Stimulated activated CD4-positive, alpha-beta T cell treated with anti-CD3 and anti-CD28 coated beads, Interleukin-15, amount 100 ng/mL, for 24 hours (primary cell): ENCODE data around the gene WDR19.

Experiments
- DNase-seq: peaks from one replicate; pipeline ENCODE4 v3.0.0-alpha.2; 2020

The WDR19 gene

DNA sequence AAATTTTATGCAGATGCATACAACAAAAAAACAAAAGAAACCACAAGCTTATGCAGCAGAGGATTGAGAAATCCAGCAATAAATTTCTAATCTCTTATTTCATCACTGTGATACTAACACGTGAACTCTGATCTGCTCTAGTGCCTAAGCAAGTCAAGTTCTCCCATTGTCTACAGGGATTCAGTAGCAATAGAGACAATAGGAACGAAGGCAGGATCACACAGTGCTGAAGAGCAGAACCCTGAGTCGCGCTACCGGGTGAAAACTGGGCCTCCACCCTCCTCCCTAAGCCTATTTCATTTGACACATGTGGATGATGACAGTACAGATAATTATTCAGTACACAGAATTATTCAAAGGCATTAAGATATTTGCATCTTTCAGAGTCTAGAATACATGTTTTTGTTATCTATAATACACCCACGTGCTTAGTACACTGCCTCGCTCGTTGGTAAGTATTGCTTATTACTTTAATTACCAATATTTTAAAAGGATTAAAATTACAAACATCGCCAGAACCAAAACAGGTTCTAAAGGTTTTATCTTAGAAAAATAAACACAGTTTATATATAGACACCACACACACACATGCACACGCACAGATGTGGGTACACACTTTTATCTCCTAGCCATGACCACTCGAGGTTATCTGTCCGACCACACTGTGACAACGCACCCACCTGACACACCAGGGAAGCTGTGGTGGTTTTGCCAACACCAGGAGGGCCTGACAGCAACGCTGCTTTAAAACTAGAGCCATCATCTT lies 123.8 kb downstream of the WDR19 start:
- DNase-seq, result no peak

DNA sequence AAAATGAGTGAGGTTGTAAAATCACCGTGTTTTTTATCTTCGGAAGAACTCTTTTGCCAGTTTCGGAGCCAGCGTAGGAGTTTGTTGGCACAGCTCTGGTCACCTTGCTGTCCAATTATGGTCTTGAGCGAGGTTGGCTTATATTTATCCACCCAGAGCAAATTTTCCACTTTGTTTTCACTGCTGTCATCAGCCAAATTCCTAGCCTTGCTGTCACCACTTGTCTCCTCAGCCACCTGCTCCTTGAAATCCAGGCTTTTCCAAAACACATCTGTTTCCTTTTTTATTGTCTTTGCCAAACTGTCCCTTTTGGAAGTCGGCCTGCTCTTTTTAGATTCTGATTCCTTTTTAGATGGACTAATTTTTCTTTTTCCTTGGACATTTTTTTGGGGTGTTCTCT lies 126.3 kb downstream of the WDR19 start:
- DNase-seq, result no peak

GRCh38 chr4:39312816-39313215 lies 130.5 kb downstream of the WDR19 start:
- DNase-seq, result no peak

DNA sequence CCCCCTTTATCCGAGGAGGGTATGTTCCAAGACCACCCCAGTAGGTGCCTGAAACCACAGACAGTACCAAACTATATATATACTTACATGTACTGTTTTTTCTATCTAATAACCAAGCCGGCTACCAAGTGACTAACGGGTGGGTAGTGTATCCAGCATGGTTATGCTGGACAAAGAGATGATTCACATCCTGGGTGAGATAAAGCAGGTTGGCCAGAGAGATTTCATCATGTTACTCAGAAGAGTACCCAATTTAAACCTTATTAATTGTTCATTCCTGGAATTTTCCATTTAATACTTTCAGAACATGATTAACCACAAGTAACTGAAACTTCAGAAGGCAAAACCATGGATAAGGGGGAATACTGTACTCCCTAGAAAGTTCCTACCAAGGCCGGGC lies 137.3 kb downstream of the WDR19 start:
- no peak for DNase-seq

GRCh38 chr4:39320381-39321115 lies 138.2 kb downstream of the WDR19 start:
- no peak for DNase-seq

DNA sequence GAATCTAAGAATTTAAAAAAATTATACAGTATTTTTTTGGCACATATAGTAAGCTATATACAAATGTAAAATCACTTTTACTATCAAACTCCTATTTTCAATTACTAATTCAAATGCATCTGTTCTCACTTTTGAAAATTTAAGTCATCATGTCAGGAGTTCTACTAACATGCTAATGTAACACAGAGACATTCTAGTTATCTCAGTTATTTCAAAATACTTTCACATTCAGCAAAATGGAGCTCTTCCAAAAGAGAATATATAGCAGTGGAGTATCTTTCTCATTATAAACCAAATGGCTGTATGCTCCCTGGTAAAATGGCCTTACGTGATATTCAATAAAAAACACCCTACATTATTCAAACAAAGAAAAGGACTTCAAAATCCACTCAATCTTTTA lies 141.5 kb downstream of the WDR19 start:
- no peak for DNase-seq

DNA sequence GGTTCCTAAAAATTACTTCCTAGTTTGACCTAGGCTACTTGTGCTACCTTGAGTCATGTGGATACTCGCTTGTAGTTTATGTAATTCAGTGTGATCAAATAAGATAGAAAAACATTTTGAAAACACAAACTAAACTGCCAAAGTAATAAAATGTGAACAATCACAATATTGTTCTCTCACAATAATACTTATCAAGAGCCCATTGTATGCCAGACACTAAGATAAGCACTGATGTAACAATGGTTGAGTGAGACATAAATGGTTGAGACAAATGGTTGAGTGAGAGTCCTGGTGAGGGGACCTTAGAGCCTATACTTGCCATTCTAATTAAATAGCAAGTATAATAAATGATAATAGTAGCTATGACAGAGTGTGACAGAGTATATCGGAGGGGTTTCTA lies 142.1 kb downstream of the WDR19 start:
- no peak for DNase-seq

GRCh38 chr4:39324897-39325613 lies 142.7 kb downstream of the WDR19 start:
- DNase-seq, result no peak

GRCh38 chr4:39326468-39326977 lies 144.2 kb downstream of the WDR19 start:
- DNase-seq, result no peak

DNA sequence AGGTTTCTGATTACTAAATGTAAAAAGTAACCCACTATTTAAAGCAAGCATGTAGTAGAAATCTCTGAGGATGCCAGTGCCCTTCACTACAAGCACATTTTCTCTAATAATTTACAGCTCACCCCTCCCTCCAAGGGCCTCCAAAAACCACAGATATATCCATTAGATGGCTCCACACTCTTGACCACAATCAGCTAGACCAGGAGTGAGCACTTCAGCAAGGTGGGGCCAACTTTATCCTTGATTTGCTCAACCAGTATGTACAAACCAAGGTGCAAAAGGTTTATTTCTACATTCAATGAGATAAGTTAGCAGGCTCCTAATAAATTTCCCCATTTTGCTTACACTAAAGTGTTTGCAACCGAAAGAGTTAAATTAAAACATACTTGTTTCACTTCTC lies 148.0 kb downstream of the WDR19 start:
- no peak for DNase-seq

- no peak for DNase-seq
These were observed 148.9 kb downstream of the WDR19 start for GRCh38 chr4:39331191-39331590.
